K562 (cell line): Measurements from ENCODE around the gene GNAI3. TPM values are rescaled to one million over a fixed set of nuclear protein-coding genes. Genes with fewer than 3 reads are reported as not detected.

Source experiments
- KAT8 ChIP-seq: fragments of 450-650 bp; IDR thresholded peaks from 2 replicates; pipeline ENCODE4 v1.6.1; 2016; ENCODE audit warnings: low read depth, mild to moderate bottlenecking
- MTA2 ChIP-seq: fragments of 450-650 bp; IDR thresholded peaks from 2 replicates; pipeline ENCODE4 v1.6.1; 2016; ENCODE audit warnings: low read depth
- OTX1 ChIP-seq: fragments of 450-650 bp; formaldehyde crosslinking; IDR thresholded peaks from 2 replicates; pipeline ENCODE4 v1.4.0; 2022; ENCODE audit warnings: mild to moderate bottlenecking
- ZNF778 ChIP-seq: fragments of 450-650 bp; formaldehyde crosslinking; IDR thresholded peaks from 2 replicates; pipeline ENCODE4 v1.4.0; 2020; ENCODE audit warnings: mild to moderate bottlenecking, moderate library complexity
- polyA plus RNA-seq, 8 experiments: library from polyadenylated mRNA; depleted of rRNA in 4 of 8; stranded (reverse) in 5 of 8; unstranded in 3 of 8; fragments of >200 nt; fragmentation: Nextera tagmentation in 2 of 8; fragmentation: Illumina TruSeq in 1 of 8; extraction: Ambion mirVana in 2 of 8; extraction: Trizol in 1 of 8; gene quantifications; 2 replicates each; pipeline versions ENCODE4 v1.2.1 to v1.2.3, GENCODE V29; 2011 to 2014; ENCODE audit warnings: inconsistent platforms in 1 of 8, missing spikeins in 1 of 8
- total RNA-seq, 7 experiments: library from RNA; depleted of rRNA in 6 of 7; stranded (reverse); fragments of >200 nt in 6 of 7; fragmentation: Illumina TruSeq in 2 of 7; extraction: Trizol in 2 of 7; gene quantifications; 2 replicates each; pipeline versions ENCODE4 v1.2.1 to v1.2.3, GENCODE V29; 2011 to 2021; ENCODE audit warnings: low replicate concordance in 1 of 7
- TF ChIP-seq, protein P1 (sequence below): fragments of 450-650 bp; IDR thresholded peaks from 2 replicates; pipeline ENCODE4 v1.6.1; 2016; ENCODE audit warnings: mild to moderate bottlenecking, moderate library complexity
- TF ChIP-seq, protein P2 (sequence below): IDR thresholded peaks from 2 replicates; pipeline ENCODE4 v1.6.1; 2011; ENCODE audit warnings: borderline replicate concordance, low read depth, mild to moderate bottlenecking, moderate library complexity, low read length; ENCODE audit not compliant: insufficient read depth, poor library complexity, severe bottlenecking
- TF ChIP-seq, protein P3 (sequence below): sonication (generic); formaldehyde crosslinking; IDR thresholded peaks from 2 replicates; pipeline ENCODE4 v1.8.1; 2022; ENCODE audit warnings: missing genetic modification reagents

GNAI3 gene
- total and polyA plus RNA-seq, 9 of the 15 experiments (the other 6 are each of a cell fraction or from before 2014, with no cell fraction given): 6.3 to 13.2 (median 8.9) TPM

DNA sequence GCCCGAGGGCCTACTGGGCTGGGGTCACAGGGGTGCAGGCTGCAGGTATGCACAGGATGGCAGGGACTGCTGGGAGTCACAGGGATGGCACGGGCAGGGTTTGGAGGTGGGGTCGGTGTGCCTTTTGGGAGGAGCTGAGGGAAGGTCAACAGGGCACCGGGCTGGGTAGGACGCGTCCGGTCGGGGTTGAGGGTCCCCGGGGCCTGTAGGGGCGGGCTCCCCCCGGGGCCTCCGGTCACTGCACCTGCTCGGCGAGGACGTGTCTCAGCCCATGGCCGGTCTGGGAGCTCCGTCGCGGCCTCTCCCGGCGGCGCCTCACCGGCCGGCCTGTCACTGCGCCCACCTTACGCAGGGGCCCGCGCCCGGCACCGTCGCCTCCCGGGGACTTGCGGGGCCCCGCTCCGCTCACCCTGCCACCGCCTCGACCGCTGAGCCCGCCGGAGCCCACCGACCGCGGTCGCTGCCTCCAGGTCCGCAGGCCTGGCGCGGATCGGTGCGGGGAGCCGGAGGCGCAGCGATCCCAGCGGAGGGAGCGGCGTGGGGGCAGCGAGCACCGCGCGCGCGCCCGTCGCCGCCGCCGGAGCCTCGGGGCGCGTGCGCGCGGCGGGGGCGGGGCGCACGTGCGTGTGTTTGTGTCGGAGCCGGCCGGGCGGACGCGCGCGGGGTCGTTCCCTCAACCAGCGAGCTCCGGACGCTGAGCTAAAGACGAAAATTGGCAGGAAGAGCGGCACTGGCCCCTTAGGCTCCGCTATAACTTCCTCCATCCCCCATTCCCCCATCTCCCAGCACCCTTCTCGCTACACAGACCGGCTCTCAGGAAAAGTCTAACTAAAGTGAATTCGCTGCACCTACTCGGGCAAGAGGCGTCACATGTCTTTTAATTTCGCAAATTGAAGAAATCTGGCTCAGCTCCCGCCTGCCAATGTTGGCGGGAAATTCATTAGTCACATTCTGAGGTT, 39.0 kb upstream of the GNAI3 start, which contains the start of gene AMIGO1 (continued):
- TF ChIP-seq, protein P1, sequence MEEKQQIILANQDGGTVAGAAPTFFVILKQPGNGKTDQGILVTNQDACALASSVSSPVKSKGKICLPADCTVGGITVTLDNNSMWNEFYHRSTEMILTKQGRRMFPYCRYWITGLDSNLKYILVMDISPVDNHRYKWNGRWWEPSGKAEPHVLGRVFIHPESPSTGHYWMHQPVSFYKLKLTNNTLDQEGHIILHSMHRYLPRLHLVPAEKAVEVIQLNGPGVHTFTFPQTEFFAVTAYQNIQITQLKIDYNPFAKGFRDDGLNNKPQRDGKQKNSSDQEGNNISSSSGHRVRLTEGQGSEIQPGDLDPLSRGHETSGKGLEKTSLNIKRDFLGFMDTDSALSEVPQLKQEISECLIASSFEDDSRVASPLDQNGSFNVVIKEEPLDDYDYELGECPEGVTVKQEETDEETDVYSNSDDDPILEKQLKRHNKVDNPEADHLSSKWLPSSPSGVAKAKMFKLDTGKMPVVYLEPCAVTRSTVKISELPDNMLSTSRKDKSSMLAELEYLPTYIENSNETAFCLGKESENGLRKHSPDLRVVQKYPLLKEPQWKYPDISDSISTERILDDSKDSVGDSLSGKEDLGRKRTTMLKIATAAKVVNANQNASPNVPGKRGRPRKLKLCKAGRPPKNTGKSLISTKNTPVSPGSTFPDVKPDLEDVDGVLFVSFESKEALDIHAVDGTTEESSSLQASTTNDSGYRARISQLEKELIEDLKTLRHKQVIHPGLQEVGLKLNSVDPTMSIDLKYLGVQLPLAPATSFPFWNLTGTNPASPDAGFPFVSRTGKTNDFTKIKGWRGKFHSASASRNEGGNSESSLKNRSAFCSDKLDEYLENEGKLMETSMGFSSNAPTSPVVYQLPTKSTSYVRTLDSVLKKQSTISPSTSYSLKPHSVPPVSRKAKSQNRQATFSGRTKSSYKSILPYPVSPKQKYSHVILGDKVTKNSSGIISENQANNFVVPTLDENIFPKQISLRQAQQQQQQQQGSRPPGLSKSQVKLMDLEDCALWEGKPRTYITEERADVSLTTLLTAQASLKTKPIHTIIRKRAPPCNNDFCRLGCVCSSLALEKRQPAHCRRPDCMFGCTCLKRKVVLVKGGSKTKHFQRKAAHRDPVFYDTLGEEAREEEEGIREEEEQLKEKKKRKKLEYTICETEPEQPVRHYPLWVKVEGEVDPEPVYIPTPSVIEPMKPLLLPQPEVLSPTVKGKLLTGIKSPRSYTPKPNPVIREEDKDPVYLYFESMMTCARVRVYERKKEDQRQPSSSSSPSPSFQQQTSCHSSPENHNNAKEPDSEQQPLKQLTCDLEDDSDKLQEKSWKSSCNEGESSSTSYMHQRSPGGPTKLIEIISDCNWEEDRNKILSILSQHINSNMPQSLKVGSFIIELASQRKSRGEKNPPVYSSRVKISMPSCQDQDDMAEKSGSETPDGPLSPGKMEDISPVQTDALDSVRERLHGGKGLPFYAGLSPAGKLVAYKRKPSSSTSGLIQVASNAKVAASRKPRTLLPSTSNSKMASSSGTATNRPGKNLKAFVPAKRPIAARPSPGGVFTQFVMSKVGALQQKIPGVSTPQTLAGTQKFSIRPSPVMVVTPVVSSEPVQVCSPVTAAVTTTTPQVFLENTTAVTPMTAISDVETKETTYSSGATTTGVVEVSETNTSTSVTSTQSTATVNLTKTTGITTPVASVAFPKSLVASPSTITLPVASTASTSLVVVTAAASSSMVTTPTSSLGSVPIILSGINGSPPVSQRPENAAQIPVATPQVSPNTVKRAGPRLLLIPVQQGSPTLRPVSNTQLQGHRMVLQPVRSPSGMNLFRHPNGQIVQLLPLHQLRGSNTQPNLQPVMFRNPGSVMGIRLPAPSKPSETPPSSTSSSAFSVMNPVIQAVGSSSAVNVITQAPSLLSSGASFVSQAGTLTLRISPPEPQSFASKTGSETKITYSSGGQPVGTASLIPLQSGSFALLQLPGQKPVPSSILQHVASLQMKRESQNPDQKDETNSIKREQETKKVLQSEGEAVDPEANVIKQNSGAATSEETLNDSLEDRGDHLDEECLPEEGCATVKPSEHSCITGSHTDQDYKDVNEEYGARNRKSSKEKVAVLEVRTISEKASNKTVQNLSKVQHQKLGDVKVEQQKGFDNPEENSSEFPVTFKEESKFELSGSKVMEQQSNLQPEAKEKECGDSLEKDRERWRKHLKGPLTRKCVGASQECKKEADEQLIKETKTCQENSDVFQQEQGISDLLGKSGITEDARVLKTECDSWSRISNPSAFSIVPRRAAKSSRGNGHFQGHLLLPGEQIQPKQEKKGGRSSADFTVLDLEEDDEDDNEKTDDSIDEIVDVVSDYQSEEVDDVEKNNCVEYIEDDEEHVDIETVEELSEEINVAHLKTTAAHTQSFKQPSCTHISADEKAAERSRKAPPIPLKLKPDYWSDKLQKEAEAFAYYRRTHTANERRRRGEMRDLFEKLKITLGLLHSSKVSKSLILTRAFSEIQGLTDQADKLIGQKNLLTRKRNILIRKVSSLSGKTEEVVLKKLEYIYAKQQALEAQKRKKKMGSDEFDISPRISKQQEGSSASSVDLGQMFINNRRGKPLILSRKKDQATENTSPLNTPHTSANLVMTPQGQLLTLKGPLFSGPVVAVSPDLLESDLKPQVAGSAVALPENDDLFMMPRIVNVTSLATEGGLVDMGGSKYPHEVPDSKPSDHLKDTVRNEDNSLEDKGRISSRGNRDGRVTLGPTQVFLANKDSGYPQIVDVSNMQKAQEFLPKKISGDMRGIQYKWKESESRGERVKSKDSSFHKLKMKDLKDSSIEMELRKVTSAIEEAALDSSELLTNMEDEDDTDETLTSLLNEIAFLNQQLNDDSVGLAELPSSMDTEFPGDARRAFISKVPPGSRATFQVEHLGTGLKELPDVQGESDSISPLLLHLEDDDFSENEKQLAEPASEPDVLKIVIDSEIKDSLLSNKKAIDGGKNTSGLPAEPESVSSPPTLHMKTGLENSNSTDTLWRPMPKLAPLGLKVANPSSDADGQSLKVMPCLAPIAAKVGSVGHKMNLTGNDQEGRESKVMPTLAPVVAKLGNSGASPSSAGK: no peak
- TF ChIP-seq MTA2: no peak
- TF ChIP-seq KAT8: no peak
- TF ChIP-seq, protein P2, sequence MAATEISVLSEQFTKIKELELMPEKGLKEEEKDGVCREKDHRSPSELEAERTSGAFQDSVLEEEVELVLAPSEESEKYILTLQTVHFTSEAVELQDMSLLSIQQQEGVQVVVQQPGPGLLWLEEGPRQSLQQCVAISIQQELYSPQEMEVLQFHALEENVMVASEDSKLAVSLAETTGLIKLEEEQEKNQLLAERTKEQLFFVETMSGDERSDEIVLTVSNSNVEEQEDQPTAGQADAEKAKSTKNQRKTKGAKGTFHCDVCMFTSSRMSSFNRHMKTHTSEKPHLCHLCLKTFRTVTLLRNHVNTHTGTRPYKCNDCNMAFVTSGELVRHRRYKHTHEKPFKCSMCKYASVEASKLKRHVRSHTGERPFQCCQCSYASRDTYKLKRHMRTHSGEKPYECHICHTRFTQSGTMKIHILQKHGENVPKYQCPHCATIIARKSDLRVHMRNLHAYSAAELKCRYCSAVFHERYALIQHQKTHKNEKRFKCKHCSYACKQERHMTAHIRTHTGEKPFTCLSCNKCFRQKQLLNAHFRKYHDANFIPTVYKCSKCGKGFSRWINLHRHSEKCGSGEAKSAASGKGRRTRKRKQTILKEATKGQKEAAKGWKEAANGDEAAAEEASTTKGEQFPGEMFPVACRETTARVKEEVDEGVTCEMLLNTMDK: no peak
- no peak for TF ChIP-seq OTX1 (CRISPR knock-in tag)
- no peak for TF ChIP-seq ZNF778 (CRISPR knock-in tag)
- TF ChIP-seq, protein P3, sequence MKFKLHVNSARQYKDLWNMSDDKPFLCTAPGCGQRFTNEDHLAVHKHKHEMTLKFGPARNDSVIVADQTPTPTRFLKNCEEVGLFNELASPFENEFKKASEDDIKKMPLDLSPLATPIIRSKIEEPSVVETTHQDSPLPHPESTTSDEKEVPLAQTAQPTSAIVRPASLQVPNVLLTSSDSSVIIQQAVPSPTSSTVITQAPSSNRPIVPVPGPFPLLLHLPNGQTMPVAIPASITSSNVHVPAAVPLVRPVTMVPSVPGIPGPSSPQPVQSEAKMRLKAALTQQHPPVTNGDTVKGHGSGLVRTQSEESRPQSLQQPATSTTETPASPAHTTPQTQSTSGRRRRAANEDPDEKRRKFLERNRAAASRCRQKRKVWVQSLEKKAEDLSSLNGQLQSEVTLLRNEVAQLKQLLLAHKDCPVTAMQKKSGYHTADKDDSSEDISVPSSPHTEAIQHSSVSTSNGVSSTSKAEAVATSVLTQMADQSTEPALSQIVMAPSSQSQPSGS (CRISPR knock-in tag): no peak
